CD4-positive, alpha-beta T cell treated with Interleukin-15 for 1 hour (primary cell): ENCODE data around the gene LCE1E.

Experiments
- DNase-seq: peaks from one replicate; pipeline ENCODE4 v3.0.0-alpha.2; 2020

The LCE1E gene, protein sequence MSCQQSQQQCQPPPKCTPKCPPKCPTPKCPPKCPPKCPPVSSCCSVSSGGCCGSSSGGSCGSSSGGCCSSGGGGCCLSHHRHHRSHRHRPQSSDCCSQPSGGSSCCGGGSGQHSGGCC

DNA sequence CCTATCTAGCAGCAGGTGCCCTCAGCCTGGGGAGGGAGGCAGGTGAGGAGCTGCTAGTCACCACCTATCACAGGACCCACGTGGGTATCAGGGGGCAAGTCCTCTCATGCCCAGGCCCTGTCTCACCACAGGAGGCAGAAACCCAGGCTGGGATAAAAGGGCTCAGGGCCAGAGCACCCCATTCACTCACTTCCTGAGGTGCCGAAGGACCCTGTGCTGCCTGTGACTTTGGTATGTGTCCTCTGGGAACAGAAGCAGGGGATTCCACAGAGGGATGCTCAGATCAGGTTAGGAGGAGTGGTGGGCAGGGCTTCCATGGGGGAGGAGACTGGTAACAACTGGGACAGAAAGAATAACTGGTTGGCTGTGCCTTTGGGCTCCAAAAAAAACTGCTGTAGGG is at the start of gene LCE1E:
LCE1E (plus strand) TSS at position 181 of the 400 bp plus-strand sequence. CDS start 1,043 bp downstream, outside the sequence.
- DNase-seq = no peak

DNA sequence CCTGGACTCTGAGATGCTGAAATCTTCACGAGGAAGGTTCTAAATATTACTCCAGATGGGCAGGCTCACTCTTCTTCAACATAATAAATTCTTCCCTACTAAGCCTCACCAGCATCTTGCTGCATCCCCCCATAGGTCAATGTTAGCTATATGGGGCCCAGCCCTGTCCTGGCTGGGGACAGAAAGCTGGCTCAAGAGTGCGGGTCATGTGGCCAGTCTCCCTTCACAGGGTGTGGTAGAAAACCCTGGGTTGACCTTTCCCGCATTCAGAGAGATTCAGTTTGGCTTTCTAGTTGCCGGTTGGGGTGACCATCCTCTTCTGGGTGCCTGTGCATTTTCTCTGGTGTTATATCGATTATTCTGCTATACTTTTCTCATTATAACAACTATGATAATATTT is 48.1 kb upstream of the LCE1E start:
- no peak for DNase-seq

DNA sequence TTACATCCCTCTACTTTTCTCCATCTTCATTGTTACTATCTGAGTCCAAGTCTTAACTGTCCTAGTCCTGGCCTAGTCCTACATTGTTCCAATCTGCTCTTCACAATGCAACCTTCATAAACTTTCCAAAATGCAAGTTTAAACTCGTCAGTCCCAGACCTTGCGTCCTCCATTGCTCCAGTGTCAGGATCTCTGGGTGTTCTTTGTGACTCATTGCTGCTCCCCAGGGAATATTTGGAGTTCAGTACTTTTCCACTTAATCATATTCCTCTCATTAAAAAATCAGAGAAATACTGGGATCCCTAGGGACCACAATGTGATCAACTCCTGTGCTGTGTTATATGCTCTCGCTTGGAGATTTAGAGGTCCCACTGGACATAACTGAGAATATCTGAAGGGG is 46.2 kb upstream of the LCE1E start:
- DNase-seq = no peak

DNA sequence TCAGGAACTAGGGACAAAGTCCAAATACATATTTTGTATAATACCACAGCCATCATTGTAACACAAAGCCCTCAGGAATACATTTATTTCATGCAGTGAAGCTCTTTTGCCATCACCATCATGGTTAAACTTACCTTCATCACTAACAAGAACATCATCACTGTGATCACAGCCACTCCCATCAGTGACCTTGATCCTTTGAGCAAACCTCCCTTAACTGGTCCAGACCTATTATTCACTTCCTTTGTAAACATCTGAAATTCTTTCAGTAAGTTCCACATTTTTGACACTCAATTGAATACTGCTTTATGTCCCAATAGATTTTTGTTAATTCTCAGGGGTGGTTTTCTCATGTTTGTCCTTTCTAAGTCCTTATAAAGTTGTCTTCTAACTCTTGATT is 44.4 kb upstream of the LCE1E start:
- DNase-seq = no peak

DNA sequence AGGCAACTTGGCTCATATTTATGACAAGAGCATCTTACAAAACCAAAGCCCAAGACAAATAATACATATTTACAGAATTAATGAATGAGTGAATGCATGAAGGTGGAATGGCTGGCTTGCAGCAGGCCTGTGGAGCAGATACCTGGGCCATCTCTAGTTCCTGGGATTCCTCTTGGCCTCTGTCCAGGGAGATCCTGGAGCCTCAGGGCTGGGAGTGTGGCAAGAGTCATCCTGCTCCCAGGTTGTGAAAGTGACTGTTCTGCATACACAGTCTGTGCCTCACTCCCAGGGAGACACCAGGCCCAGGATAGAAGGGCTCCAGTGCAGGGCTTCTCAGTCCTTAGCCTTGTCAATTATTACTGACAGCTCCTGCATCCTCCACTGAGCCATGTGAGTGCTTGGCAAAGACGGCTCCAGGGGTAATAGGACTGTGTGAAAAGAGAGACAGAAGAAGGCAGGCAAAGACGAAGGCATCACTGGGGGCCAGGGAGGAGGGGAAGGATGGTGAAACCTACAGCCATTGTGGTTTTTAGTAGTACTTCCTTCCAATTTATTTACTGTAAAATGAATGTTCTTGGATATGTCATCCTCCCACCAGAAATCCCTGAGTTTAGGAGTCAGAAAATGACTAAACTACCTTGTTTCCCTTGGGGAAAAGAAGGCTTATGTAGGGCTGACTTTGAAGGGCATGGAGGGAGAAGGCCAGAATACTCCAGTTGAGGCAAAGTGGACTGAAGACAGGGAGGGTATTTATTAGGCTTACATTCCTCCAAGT is 42.5 kb upstream of the LCE1E start:
- no peak for DNase-seq

DNA sequence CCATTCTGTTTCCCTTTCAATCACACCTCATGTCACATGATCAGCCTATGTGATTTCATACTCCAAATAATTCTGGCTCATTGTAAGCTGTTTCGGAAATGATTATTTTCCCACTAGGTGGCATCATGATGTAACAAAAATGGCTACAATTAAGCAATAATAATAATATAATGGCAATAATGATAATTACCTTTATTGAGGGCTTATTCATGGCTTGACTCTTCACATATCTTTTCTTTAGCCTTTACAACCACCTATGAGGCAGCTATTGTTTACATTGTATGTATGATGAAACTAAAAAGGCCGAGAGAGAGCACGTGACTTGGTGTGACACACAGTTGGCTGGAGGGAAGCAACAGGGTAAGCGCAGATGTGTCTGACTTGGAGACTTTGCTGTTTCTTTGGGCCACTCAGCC is 40.8 kb upstream of the LCE1E start:
- no peak for DNase-seq

DNA sequence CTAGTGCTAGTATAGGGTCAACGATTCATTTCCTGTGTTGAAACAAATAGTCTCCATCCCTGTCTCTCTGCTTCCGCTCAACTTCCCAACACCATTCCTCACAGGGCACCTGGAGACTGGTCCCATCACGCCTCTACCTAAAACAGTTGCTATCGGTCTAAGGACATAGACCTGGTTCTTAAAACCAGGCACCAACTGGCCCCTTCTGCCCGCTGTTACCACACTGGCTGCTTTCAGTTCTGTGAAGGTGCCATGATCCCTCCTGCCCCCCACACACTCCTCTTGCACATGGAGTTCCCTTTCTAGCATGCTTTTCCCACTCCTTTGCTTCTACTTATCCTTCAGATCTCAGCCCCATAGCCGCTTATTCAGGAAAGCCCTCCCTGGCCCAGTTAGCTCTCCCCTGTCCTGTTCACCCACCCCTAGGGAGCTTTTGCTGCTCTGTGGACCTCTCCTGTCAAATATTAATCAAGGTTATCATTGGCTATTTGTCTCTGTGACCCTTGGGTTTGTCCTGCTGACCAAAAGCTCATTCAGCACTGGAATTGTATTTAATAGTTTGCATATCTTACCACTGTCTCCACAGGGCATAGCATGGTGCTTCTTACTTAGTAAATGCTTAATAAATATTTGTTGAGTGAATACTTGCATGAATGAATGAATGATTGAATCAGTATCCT is 40.2 kb upstream of the LCE1E start:
- no peak for DNase-seq

DNA sequence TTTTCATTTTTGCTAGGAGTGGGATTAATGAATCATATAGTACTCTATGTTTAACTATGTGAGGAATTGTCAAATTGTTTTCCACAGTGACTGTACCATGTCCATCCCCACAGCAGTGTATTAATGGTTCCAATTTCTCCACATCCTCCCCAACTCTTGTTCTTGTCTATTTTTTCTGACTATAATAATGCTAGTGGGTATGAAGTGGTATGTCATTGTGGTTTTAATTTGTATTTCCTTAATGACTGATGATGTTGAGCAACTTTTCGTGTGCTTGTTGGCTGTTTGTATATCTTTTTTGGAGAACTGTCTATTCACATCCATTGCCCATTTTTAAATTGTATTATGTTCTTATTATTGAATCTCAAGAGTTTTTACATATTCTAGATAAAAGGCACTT is 38.2 kb upstream of the LCE1E start:
- no peak for DNase-seq

DNA sequence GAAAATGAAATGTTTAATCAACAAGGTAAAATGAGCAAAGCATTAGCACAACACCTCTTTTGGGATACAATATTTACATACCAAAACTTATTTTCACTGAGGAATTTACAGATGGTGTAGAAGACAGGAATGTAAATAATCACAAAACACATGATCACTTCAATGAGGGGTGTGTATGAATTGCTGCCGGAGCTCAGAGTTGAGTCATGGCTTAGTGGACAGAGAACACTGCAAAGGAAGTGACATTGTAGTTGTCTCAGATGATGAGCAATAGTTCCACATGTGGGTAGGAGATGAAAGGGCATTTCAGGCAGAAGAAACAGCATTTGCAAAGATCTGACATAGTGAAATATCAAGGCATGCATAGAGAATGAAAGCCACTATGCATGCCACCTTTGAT is 33.8 kb upstream of the LCE1E start:
- no peak for DNase-seq

DNA sequence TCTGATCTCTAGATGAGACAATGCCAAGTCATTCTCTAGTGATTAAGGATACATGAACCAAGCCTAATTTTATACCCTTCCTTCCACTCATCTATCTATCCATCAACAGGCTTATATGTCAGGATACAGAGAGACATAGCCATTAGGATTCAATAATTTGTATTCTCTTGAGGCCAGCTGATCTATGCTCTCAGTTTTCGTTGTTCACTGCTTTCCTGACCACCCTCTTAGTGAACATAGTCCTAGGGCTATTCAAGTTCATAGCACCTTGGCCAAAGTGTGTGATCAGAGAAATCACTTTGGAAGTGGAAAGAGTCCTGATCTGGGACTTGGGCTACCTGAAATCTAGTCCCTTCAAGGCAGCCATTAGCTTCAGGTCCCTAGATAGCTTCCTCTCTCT is 32.5 kb upstream of the LCE1E start:
- no peak for DNase-seq

DNA sequence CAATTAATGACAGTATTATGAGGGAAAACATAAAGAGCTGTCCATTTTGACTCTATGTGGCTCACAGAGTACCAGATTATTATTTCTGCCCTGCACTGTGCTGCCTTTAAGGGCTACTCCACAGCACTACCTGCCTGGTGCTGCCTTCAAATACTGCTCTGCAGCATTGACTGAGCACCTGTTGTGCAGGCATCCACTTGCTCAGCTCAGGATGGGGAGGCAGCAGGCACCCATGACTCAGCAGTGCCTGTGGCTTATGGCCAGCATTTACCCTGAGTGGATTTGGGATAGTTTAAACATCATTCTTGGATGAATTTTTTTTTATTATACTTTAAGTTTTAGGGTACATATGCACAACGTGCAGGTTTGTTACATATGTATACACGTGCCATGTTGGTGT is 29.2 kb upstream of the LCE1E start:
- no peak for DNase-seq

DNA sequence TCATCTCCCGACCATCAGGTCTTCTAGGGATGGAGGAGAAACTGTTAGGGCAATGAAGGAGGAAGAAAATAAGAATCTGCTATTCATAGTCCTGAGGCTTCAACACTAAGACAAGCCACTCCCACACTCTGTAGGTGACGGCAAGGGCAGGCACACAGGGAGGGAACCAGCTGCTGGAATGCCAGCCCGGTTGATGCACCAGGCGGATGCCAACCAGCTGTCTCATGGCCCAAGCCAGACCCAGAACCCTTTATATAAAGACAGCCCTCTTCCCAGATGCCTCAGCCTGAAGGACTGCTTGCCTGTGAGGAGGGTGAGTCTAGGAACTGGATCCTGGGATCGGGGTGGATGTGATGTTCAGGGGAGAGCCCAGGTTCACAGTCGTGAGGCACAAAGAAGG is 28.3 kb upstream of the LCE1E start, which contains the start of gene KPRP:
KPRP (plus strand) TSS at position 279 of the 400 bp plus-strand sequence. CDS start 1,564 bp downstream, outside the sequence.
- DNase-seq = no peak

DNA sequence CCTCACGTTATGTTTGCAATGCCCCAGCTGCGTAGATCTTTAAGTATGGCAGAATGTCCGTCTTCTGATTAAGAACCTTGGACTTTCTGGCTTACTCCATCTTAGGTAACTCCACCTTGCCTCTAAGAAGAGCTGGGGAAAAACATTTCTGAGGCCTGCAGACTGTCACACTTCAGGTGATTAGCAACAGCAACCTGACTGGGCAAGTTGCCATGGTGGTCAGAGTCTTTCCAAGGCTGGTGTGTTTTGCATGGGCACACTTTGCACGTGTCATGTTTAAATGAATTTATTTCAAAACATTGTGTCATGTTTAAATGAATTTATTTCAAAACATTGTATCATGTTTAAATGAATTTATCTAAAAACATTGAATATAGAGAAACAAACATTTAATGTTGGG is 27.4 kb upstream of the LCE1E start:
- no peak for DNase-seq

DNA sequence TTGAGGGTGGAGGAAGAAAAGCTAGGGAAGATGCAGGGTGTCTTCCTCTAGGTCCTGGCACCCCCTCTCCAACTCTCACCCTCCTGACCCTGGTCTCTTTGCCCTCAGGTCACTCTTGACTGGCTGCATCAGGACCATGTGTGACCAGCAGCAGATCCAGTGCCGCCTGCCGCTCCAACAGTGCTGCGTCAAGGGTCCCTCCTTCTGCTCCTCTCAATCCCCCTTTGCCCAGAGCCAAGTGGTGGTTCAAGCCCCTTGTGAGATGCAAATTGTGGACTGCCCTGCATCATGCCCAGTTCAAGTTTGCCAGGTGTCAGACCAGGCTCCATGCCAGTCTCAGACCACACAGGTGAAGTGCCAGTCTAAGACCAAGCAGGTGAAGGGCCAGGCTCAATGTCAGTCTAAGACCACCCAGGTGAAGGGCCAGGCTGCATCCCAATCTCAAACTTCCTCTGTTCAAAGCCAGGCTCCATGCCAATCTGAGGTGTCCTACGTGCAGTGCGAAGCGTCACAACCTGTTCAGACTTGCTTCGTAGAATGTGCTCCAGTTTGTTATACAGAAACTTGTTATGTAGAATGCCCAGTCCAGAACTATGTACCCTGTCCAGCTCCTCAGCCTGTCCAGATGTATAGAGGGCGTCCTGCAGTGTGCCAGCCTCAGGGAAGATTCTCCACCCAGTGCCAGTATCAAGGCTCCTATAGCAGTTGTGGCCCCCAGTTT is 26.4 kb upstream of the LCE1E start:
- DNase-seq = no peak

DNA sequence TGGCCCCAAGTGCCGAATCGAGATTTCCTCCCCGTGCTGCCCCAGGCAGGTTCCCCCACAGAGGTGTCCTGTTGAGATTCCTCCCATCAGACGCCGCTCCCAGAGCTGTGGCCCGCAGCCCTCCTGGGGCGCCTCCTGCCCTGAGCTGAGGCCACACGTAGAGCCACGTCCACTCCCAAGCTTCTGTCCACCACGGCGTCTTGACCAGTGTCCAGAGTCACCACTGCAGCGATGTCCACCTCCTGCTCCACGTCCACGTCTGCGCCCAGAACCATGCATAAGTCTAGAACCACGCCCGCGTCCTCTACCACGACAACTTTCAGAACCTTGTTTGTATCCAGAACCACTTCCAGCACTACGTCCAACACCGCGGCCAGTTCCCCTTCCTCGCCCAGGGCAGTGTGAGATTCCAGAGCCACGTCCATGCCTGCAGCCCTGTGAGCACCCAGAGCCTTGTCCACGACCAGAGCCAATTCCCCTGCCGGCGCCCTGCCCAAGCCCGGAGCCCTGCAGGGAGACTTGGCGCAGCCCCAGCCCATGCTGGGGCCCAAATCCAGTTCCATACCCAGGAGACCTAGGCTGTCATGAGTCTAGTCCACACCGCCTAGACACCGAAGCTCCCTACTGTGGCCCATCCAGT is 25.4 kb upstream of the LCE1E start:
- no peak for DNase-seq

DNA sequence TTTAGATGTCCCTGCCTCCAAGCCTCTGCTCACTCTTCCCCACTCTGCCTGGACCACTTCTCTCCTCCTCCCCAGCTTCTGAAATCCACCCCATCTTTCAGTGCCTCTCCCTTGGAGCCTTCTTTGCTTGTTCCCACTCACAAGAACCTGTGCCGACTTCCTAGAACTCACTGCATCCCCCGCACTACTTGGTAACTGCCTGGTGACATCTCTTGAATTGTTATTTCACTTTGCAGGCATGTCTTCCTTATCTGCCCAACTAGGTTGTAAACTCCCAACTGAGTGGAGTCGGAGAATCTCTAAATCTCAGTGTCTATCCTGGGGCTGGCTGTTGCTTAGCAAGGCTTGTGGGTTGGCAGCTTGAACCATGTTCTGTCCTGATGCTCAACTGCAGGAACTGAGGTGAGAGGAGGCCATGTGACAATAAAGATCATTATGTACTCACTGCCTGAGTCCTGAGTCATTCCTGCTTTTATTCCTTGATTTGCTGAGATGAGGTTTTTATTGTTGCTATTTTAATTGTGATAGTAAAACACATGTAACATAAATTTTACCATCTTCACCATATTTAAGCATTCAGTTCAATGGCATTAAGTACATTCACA is 24.3 kb upstream of the LCE1E start:
- no peak for DNase-seq

DNA sequence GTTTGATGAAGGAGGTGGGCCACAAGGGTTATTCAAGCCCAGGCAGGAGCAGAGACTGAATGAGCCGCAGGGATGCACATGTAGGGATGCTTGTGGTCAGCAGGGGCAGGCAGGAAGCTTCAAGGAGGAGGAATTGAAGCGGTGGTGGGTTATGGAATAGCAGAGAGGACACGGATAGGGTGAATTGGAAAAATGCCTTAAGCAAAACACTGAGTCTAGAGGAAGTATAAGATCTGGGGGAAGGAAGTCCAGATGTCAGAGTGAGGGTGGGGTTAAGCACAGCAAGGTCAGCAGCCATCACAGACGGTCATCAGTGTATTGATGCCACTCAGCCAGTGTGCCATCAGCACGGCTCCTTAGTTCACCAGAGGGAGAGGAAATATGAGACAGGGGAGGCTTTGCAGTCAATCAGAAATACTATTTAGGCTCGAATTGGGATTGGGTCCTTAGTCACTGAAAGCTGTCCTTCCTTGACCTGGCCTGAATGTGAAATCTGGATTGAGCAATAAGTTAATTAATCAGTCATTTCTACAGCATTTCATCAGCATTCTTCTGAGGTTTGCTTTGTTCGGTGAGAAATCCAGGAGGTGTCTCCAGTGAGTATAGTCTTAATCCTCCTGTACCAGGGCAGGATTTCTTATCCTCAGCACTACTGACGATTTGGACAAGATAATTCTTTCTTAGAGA is 17.1 kb upstream of the LCE1E start:
- no peak for DNase-seq

DNA sequence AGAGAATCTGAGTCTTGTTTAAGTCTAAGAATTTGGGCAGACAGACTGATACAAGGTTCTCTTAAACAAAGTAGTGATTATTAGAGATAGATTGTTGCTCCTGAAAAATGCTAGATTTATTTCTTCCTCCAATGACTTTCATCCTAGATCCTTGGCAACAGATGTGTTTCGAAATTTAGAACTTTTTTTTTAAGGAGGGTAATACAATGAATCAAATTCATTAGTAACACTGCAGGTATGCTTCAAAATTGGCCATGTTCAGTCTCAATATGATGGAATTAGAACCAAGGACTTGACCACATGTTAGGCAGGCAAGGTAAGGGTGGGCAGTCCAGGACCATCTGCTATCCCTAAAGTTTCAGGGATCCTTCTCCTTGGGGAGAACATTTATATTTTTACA is 15.6 kb upstream of the LCE1E start:
- no peak for DNase-seq

DNA sequence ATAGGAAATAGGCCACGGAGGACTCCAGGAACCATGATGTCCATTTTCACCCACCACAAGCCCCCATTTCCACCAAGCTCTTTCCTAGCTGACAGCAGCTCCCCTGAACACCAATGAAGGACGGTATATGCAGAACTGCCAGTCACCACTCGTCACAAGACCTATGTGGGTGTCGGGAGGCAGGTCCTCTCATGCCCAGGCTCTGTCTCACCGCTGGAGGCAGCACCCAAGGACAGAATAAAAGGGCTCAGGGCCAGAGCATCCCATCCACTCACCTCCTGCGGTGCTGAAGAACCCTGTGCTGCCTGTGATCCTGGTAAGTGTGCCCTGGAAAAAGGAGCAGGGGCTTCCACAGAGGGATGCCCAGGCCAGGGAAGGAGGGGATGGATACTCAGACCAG is 11.2 kb upstream of the LCE1E start, which contains the start of gene LCE1F:
LCE1F (plus strand) TSS at position 266 of the 400 bp plus-strand sequence. CDS start 1,232 bp downstream, outside the sequence.
- DNase-seq = no peak

DNA sequence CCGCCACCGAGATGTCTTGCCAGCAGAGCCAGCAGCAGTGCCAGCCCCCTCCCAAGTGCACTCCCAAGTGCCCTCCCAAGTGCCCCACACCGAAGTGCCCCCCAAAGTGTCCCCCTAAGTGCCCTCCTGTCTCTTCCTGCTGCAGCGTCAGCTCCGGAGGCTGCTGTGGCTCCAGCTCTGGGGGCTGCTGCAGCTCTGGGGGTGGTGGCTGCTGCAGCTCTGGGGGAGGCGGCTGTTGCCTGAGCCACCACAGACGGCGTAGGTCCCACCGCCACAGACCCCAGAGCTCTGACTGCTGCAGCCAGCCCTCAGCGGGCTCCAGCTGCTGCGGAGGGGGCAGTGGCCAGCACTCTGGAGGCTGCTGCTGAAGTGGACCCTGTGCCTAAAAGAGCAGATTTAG is 9.7 kb upstream of the LCE1E start:
- no peak for DNase-seq

DNA sequence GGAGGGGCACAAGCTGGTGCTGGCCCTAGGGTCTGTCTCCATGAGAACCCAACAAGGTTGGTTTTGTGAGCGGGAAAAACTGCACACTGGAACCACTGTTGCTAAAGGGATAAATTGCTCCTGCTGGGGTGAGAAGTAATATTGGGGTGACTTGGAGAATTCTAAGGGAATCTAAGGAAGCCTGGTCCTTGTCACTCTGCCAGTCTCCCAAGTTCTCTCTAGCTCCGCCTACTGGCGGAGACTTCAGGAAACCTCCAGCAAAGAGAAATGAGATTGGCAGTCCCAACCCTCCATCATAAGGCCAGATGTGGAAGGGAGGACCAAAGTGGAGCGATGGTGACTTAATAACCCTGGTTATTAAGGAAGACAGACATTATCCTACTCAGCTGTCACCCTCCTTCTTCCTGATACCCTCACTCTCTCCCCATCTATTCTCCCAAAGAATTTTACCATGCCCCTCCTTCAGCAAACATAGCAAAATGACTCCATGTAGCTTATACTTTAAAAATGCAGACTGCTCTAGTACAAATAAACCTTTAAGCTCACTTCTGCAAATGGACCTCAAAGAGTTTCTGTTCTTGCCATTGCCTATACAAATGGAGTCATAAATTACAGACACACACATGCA is 8.4 kb upstream of the LCE1E start:
- no peak for DNase-seq
